Smooth muscle cell of the brain vasculature (primary cell): ENCODE measurements around the gene EPHX1.
"Not testable (repeated sequence)": the region's sequence is repeated elsewhere in the genome, so short reads cannot be mapped to it uniquely, and the experiment has no call there.

ENCODE experiments used
- DNase-seq: peaks from one replicate; pipeline ENCODE4 v3.0.0-alpha.2; 2012; ENCODE audit warnings: low read depth, low spot score

EPHX1 gene

GRCh38 chr1:225815526-225816178 is 5.7 kb downstream of the EPHX1 start:
- DNase-seq: no peak

- DNase-seq: no peak
Observed at GRCh38 chr1:225816643-225817538, 7.0 kb downstream of the EPHX1 start.

DNA sequence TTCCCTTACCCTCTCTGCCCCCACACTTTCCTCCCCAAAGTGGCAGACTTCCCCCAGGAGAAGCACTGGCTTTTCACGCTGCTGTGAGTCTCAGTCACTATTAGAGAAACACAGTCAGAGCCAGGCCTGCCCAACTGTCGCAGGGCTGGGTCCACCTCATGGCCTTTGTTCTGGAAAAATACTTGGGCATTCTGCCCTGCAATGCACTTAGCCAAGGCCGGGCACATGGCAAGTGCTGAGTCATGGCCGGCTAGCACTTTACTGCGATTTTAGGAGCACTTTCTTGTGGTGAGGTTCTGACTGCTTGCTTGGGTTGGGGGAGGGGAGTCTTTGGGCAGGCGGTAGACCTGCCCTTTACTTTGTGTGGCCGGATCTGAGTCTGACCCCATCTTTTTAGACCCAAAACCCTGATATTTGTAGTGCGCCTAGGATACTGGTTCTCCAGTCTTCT is 7.7 kb downstream of the EPHX1 start:
- no peak for DNase-seq

- no peak for DNase-seq
Observed at GRCh38 chr1:225818229-225818628, 8.3 kb downstream of the EPHX1 start.

- no peak for DNase-seq
Observed at GRCh38 chr1:225819346-225820192, 9.6 kb downstream of the EPHX1 start.

DNA sequence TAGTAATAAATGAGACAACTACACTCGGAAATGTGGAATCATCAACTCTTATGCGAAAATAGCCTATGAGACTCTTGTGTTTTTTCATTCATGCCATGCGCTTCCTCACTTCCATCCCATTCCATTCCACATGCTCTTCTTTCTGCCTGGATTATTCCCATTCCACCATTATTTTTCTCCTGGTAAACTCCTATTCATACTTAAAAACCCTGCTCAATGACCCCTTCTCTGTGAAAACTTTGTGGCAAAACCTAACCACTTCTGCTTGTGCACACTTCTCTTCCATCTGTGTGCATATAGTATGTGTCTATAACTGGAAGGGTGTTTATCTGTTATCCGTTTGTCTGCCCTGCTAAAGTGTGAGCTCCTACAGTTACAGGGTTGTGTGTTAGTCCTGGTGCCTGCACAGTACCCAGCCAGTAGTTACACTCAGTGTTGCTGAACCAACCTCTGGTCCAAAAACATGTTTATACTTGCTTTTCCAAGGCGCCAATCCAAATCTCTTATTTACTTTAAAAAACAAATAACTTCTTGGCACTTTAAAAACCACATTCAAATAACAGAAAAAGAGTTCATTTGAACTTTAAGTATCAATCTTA is 10.7 kb downstream of the EPHX1 start:
- DNase-seq: no peak

GRCh38 chr1:225822655-225823403 is 12.9 kb downstream of the EPHX1 start:
- no peak for DNase-seq

- DNase-seq: no peak
Observed at GRCh38 chr1:225823811-225824261, 13.9 kb downstream of the EPHX1 start.

- DNase-seq: no peak
Observed at GRCh38 chr1:225824533-225824941, 14.6 kb downstream of the EPHX1 start.

DNA sequence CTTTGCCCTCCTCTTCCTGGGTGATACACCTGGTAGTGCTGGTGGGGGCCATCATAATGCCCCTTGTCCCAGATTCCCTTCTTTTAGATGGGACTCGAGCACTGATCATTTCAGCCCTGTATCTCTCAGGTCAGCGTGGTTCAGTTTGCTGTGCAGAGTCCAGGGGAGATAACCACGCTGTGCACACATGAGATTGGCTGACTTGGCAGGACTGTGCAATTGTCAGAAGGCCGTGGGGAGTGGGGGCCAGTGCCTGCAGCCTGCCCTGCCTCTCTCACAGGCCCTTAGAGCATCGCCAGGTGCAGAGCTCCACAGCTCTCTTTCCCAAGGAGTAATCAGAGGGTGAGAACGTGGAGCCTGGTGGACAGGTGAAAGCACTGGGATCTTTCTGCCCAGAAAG is 15.2 kb downstream of the EPHX1 start:
- DNase-seq: no peak

GRCh38 chr1:225825607-225826007 is 15.7 kb downstream of the EPHX1 start:
- no peak for DNase-seq

- DNase-seq: no peak
Observed at GRCh38 chr1:225827076-225827475, 17.2 kb downstream of the EPHX1 start.

DNA sequence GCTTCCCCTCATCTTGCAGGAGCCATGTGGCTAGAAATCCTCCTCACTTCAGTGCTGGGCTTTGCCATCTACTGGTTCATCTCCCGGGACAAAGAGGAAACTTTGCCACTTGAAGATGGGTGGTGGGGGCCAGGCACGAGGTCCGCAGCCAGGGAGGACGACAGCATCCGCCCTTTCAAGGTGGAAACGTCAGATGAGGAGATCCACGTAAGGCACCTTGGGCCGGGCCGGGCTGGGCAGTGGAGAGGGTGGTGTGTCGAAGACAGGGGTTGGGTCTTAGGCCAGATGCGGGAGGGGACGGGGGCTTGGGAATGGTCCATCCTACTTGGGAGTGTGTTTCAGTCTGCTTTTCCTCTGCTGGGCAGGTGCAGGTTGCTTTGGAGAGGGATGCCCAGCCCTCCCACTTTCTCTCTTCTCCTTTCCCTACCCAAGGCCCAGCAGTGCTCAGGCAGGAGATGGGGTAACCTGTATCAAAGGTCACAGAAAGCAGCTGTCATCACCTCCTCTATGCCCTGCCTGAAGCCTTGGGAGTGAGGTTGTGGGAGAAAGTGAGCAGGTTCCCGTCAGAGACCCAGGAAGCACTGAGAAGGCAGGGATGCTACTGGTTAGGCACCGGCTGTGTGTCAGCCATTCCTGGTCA is 18.9 kb downstream of the EPHX1 start:
- DNase-seq: no peak

DNA sequence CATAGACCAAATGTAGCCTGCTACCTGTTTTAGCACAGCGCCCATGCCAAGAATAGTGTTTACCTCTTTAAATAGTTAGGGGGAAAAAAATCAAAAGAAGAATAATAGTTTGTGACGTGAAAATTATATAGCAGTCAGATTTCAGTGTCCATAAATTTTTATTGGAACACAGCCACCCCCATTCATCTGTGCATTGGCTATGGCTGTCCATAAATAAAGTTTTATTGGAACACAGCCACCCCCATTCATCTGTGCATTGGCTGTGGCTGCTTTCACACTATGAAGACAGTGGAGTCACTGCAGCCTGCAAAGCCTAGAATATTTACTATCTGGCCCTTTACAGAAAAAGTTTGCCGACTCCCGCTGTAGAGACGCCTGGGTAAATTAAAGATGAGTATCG is 20.9 kb downstream of the EPHX1 start:
- no peak for DNase-seq

GRCh38 chr1:225834417-225835329 is 24.7 kb downstream of the EPHX1 start:
- DNase-seq: no peak

DNA sequence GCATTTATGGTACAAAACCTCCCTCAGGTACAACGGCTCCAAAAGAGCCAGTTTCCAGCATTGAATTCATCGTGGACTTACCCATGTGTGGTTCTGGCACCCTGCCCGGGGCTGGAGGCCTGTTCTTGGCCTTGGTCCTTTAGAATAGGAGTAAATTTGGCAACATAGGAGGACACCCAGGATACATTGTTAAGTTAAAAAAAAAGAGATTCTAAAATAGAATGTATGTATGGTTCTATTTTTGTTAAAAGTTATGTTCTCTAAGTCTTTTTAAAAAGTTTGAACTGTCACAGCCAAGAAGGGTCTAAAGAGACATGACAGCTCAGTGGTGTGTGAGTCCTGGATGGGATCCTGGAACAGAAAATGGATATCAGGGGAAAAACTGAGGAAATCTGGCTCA is 25.9 kb downstream of the EPHX1 start:
- no peak for DNase-seq

DNA sequence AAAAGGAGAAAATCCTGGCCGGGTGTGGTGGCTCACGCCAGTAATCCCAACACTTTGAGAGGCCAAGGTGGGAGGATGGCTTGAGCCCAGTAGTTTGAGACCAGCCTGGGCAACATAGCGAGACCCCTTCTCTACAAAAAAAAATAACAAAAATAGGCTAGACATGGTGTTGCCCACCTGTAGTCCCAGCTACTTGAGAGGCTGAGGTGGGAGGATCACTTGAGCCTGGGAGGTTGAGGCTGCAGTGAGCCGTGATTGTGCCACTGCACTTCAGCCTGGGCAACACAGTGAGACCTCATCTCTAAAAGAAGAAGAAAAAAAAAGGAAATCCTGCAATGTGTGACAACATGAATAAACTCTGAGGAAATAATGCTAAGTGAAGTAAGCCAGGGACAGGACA is 26.4 kb downstream of the EPHX1 start:
- not testable (repeated sequence) for DNase-seq

DNA sequence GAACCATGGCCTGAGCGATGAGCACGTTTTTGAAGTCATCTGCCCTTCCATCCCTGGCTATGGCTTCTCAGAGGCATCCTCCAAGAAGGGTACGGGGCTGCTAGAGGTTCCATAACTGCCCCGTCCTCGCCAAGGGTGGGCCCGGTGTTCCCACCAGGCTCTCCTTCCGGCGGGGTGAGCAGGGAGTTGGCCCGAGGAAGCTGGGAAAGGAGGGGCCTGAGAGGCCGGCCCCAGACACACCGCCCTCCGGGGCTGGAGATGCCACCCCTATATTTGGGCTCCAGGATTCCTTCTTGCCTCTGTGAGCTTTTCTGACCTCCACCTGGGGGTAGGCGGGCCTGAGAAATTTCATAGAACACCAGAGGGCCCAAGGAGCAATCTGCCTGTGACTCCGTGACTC is 28.9 kb downstream of the EPHX1 start:
- DNase-seq: no peak

- no peak for DNase-seq
Observed at GRCh38 chr1:225840223-225840610, 30.3 kb downstream of the EPHX1 start.
